ENCODE measurements around the gene BASP1. TPM values are rescaled to one million over a fixed set of nuclear protein-coding genes. Genes with fewer than 3 reads are reported as not detected.

Gene BASP1, protein sequence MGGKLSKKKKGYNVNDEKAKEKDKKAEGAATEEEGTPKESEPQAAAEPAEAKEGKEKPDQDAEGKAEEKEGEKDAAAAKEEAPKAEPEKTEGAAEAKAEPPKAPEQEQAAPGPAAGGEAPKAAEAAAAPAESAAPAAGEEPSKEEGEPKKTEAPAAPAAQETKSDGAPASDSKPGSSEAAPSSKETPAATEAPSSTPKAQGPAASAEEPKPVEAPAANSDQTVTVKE
- total RNA-seq = under 1 TPM; 0.15 to 0.42 TPM

DNA sequence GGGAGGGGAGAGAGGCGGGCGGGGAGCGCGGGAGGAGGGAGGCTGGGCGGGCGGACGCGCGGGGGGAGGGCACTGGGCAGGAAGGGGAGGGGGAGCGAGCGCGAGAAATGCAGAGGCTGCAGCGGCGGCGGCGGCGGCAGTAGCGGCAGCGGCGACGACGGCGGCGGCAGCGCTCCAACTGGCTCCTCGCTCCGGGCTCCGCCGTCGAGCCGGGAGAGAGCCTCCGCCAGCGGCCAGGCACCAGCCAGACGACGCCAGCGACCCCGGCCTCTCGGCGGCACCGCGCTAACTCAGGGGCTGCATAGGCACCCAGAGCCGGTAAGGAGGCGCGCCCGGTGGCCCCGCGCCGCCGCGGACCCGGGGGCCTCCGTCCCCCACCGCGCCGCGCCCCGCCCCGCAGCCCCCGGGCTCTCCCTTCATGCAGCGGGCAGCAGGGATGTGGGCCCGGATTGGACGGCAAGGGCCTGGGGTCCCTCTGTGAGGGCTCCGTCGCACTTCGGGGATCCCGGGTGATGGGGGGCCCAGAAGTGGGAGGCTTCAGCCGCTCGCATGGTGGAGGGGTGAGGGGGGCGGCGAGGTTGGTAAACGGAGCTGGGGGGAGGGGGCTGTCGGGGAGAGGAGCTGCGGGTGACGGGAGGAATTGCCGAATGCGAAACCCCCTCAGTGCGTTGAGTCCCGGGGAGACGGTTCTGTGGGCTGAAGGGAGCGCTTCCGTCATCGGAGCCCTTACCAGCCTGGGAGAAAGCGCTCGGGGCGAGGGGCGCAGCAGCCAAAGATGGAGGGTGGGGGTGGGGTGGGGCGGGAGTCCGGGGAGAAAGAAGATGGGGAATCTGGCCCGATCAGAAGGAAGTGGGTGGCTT lies at the start of gene BASP1:
BASP1 (plus strand) TSS at position 139 of the 860 bp plus-strand sequence. CDS start 57,586 bp downstream, outside the sequence.
- no peak within 1 kb of the TSS for H3K27ac Mint-ChIP-seq
- CTCF ChIA-PET = no interaction called here
- POLR2A ChIA-PET = no interaction called here
- H3K4me1 Mint-ChIP-seq = peaks cover 7% of the 10 kb centered on the region
- H3K4me3 Mint-ChIP-seq = no peak within 1 kb of the TSS
- DNase-seq = peak; percentile 18
- no peaks in the 10 kb centered on the region for H3K9me3 Mint-ChIP-seq
- peaks cover 56% of the 10 kb centered on the region for H3K27me3 Mint-ChIP-seq
- peaks cover 2% of the 10 kb centered on the region for H3K36me3 Mint-ChIP-seq (ENCODE audit: low read depth)

DNA sequence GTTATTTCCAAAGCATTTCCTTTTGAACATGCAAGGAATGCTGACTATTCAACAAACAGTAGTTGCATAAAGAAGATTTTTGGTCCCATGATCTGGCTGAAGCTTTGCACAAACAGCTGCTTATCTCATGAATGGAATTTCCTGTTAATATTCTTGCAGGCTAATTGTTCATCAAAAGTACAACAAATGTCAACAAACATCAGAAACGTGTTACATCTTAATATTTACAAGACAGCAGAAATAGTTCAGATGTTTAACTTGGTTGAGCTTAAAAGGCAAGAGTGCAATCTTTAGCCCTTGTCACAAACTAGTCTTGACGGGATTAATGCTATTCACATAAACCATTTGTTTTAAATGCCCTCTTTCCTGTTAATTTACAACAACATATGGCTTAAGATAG lies 47.9 kb upstream of the BASP1 start:
- no peaks in the 10 kb centered on the region for H3K9me3 Mint-ChIP-seq

DNA sequence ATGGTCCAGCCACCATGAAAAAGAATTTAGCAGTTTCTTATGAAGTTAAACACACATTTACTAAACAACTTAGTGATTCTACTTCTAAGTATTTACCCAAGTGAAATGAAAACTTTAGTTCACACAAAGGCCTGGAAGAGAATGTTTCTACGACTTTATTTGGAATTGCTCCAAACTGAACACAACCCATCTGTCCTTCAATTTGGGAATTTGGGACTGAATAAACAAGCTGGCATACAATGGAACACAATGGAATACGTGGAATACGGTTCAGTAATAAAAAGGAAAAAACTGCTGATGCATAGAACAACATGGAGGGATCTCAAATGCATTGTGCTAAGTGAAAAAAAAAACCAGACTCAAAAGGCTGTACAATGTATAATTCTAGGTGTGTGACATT lies 44.6 kb upstream of the BASP1 start:
- Mint-ChIP-seq H3K27me3 (peaks cover 2% of the 10 kb centered on the region), H3K9me3 (no peaks in the 10 kb centered on the region), H3K36me3 (ENCODE audit: low read depth) (no peaks in the 10 kb centered on the region), H3K4me1 (no peaks in the 10 kb centered on the region), H3K27ac (no peak overlapping the region), H3K4me3 (no peak overlapping the region)
- DNase-seq = no peak
- CTCF ChIA-PET = no interaction called here
- POLR2A ChIA-PET = no interaction called here

More for the DNA sequence above, 47.9 kb upstream of the BASP1 start:
- DNase-seq = no peak
- H3K27ac Mint-ChIP-seq = no peak overlapping the region
- H3K4me1 Mint-ChIP-seq = no peaks in the 10 kb centered on the region
- no peaks in the 10 kb centered on the region for H3K36me3 Mint-ChIP-seq (ENCODE audit: low read depth)
- CTCF ChIA-PET = no interaction called here
- peaks cover 2% of the 10 kb centered on the region for H3K27me3 Mint-ChIP-seq
- H3K4me3 Mint-ChIP-seq = no peak overlapping the region
- POLR2A ChIA-PET = no interaction called here

DNA sequence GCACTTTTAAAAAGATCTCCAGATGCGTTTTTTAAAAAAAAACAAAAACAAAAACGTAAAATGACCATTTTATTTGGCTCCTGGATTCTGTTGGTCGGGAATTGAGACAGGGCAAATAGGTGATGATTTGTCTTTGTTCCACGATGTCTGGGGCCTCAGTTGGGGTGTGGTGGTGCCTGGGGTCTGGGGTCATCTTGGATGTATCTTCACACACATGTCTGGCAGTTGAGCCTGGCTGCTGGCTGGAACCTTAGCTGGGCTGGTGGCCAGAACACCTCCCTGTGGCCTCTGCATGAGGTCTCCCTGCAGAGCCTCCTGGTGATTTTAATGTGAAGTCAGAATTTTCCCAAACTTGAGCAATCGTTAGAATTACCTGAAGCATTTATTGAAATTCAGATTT lies 42.5 kb upstream of the BASP1 start:
- no peak overlapping the region for H3K4me3 Mint-ChIP-seq
- H3K27me3 Mint-ChIP-seq = peaks cover 2% of the 10 kb centered on the region
- DNase-seq = no peak
- no peaks in the 10 kb centered on the region for H3K9me3 Mint-ChIP-seq
- H3K36me3 Mint-ChIP-seq (ENCODE audit: low read depth) = no peaks in the 10 kb centered on the region
- no peak overlapping the region for H3K27ac Mint-ChIP-seq
- H3K4me1 Mint-ChIP-seq = no peaks in the 10 kb centered on the region
- POLR2A ChIA-PET = no interaction called here
- CTCF ChIA-PET = no interaction called here

DNA sequence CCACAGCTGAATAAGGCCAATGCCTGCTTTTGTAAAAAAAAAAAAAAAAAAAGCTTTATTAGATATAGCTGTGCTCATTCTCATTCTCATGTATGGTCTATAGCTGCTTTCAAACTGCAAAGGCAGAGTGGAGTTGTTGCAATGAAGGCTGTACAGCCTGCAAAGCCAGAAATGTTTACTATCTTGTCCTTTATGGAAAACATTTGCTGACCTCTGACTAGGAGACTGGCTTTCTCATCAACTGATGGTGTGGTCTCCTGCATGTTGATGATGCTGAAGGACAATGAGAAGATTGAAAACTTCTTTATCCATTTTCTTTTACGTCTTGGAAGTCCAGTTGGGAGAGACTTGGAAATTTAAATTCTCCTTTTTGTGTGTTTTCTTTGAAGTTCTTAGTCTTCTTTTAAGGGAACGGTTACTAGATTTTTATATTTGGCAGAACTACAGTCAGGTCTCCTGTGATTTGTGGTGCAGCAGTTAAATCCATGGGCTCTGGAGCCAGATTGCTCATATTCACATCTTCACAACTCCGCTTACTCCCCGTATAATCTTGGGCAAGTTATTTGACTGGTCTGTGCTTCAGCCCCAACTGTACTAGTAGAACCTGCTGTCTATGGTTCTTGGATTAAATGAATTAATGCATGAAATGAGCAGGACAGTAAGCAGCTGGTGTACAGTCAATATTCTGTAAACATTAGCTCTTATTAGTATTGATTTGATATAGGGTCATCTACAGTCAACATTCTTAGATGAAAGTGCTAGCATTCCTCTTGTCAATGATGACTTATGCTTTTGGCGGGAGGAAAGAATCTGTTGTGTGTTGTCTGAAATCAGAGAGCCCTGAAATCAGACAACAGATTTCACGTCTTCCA lies 39.7 kb upstream of the BASP1 start:
- peaks cover 2% of the 10 kb centered on the region for H3K27me3 Mint-ChIP-seq
- ChIA-PET CTCF (interaction anchor here (0.6 to 0.7 kb wide), 2 partner anchors 13 kb away, joined by 3 read pairs; no protein-coding TSS in a partner anchor), POLR2A (no interaction called here)
- H3K27ac Mint-ChIP-seq = no peak overlapping the region
- no peak for DNase-seq
- H3K4me1 Mint-ChIP-seq = no peaks in the 10 kb centered on the region
- no peaks in the 10 kb centered on the region for H3K36me3 Mint-ChIP-seq (ENCODE audit: low read depth)
- no peak overlapping the region for H3K4me3 Mint-ChIP-seq
- no peaks in the 10 kb centered on the region for H3K9me3 Mint-ChIP-seq

DNA sequence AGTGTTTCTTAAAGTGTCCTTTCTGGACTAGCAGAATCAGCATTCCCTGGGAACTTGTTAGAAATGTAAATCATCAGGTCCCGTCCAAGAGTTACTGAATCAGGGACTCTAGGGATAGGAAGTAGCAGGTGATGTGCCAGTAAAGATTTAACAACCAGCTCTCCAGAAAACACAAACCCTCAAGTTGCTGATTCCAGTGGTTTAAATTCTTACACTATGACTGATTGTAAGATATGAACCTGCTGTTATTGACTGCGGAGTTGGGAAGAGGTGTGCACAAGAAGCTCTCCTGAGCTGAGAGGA lies 39.1 kb upstream of the BASP1 start:
- Mint-ChIP-seq H3K27me3 (no peaks in the 10 kb centered on the region), H3K4me3 (no peak overlapping the region), H3K4me1 (no peaks in the 10 kb centered on the region), H3K9me3 (no peaks in the 10 kb centered on the region), H3K27ac (no peak overlapping the region), H3K36me3 (ENCODE audit: low read depth) (no peaks in the 10 kb centered on the region)
- CTCF ChIA-PET = interaction anchor here (0.7 kb wide), 1 partner anchor 14 kb away, joined by 3 read pairs; no protein-coding TSS in a partner anchor
- DNase-seq = no peak
- POLR2A ChIA-PET = no interaction called here

DNA sequence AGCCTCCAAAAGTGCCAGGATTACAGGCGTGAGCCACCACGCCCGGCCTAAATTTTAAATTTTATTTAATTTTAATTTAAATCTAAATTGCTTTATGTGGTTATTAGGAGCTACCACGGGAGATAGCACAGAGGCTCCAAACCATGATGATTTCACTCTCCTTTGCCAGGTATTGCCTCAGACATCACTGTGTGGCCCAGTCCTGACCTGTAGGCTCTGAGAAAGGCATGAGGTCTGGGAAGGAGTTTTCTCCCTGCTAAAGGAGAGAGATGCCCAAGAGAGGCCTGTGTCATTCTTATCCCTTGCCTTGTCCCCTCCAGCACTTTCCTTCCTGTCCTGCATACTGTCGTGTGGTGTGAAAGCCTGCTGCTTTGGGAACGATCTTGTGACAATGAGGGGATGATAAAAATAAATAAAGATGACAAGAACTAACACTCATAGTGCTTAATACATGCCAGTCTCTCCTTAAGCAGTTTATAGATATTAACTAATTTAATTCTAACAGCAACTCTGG lies 37.0 kb upstream of the BASP1 start:
- no peak for DNase-seq
- H3K36me3 Mint-ChIP-seq (ENCODE audit: low read depth) = no peaks in the 10 kb centered on the region
- H3K4me1 Mint-ChIP-seq = no peaks in the 10 kb centered on the region
- ChIA-PET CTCF (interaction anchor here (0.6 kb wide), 1 partner anchor 113 kb away, joined by 4 read pairs; no protein-coding TSS in a partner anchor), POLR2A (no interaction called here)
- no peaks in the 10 kb centered on the region for H3K9me3 Mint-ChIP-seq
- no peaks in the 10 kb centered on the region for H3K27me3 Mint-ChIP-seq
- H3K4me3 Mint-ChIP-seq = no peak overlapping the region
- no peak overlapping the region for H3K27ac Mint-ChIP-seq

DNA sequence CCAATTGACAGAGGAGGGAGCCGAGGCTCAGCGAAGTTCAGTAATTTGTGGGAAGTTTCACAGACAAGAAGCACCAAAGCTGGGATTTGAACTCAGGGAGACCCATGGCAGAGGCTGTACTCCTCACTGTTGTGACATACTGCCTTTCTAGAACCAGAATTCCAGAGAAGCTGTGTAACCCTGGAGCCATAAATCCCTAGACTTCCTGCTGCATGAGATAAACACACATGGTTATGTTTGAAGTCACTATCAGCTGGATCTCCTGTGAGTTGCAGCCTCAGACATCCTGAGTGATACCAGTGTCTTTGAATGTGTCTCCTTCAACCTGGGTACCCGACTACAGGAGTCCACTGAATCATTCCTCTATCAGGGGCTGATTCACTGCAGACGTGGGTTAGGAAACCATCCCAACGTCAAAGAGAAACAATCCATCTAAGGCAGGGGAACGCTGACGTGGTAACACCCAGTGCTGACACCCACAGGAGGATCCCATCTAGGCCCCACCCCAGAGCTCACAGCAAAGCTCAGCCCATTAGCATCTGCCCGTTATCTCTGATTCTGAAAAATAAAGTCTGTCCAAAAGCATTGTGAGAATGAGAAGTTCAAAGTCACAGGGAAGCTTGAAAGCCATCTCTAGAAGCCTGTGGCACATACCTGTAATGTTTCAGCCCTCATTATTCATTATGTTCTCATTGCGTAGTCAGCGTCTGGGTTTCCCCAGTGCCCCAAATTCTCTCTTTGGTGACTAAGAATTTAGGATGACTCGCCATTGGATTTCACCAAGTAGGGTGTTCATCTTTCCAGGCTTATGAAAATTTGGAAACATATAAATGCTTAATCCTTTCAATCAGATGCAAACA lies 36.3 kb upstream of the BASP1 start:
- H3K27ac Mint-ChIP-seq = no peak overlapping the region

DNA sequence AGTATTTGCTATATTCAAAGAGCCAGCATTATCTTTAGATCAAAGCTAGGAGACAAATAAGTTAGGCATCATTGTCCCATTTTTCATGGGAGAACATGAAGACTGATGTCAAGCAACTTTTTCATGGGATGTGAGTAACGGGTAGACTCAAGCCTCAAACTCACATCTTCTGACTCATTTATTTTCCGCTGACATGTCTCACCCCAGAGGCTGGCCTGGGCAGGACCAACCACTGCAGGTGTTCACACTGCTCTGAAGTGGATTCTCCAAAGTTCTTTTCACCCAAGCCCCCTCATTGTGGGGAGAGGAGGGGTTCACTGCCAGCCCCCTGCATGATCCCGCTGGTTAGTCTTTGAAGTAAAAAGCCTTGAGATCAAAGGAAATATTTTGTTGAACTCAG lies 34.9 kb upstream of the BASP1 start:
- POLR2A ChIA-PET = no interaction called here
- Mint-ChIP-seq H3K9me3 (no peaks in the 10 kb centered on the region), H3K27me3 (no peaks in the 10 kb centered on the region), H3K27ac (no peak overlapping the region), H3K4me1 (no peaks in the 10 kb centered on the region), H3K4me3 (no peak overlapping the region), H3K36me3 (ENCODE audit: low read depth) (no peaks in the 10 kb centered on the region)
- CTCF ChIA-PET = no interaction called here
- no peak for DNase-seq

More for the DNA sequence above, 36.3 kb upstream of the BASP1 start:
- DNase-seq = no peak
- Mint-ChIP-seq H3K4me3 (no peak overlapping the region), H3K4me1 (no peaks in the 10 kb centered on the region), H3K9me3 (no peaks in the 10 kb centered on the region), H3K27me3 (no peaks in the 10 kb centered on the region), H3K36me3 (ENCODE audit: low read depth) (no peaks in the 10 kb centered on the region)
- ChIA-PET POLR2A (no interaction called here), CTCF (interaction anchor here (0.6 to 1.0 kb wide), 2 partner anchors 9 to 114 kb away, joined by 3 to 4 read pairs; no protein-coding TSS in a partner anchor)

DNA sequence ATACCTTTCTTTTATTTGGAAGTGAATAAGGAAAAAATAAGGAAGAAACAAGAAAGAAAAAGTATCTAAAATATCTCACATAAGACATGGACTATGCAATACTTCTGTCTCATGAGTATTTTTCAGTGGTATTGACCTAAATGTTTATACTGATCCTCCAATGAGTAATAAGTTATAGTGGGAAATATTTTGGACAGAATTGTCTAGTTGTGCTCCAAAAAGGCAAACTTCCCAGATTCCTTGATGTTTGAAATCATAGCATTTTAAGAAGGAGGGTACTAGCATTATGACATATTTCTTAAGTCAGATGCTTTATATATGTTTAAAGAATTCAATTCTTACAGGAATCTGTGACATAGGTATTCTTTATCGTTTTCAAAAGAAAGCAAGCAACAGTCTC lies 34.5 kb upstream of the BASP1 start:
- POLR2A ChIA-PET = no interaction called here

DNA sequence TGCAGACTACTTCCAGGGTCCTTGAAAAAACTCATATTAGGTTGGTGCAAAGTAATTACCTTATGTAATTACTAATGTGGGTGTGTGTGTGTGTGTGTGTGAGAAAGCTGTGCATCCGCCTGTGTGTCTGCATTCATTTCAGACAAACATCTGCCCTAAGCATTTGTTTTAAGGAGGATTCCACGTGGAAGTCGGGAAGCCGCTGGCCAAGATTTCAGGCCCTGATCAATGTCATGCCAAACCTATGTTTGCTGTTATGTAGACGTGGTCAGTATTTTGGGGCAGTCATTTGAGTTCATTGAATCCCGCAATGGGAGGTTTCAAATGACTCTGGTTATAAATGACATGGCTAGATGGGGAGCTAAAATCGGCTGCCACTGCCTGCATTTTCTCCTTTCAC lies 33.6 kb upstream of the BASP1 start:
- no peak overlapping the region for H3K4me3 Mint-ChIP-seq
- no peaks in the 10 kb centered on the region for H3K9me3 Mint-ChIP-seq
- DNase-seq = no peak
- CTCF ChIA-PET = no interaction called here
- no peaks in the 10 kb centered on the region for H3K4me1 Mint-ChIP-seq
- POLR2A ChIA-PET = no interaction called here
- H3K36me3 Mint-ChIP-seq (ENCODE audit: low read depth) = no peaks in the 10 kb centered on the region
- H3K27me3 Mint-ChIP-seq = no peaks in the 10 kb centered on the region
- H3K27ac Mint-ChIP-seq = no peak overlapping the region

More for the DNA sequence above, 34.5 kb upstream of the BASP1 start:
- H3K4me3 Mint-ChIP-seq = no peak overlapping the region
- H3K27me3 Mint-ChIP-seq = no peaks in the 10 kb centered on the region
- CTCF ChIA-PET = no interaction called here
- H3K27ac Mint-ChIP-seq = no peak overlapping the region
- no peaks in the 10 kb centered on the region for H3K9me3 Mint-ChIP-seq
- H3K36me3 Mint-ChIP-seq (ENCODE audit: low read depth) = no peaks in the 10 kb centered on the region
- no peak for DNase-seq
- no peaks in the 10 kb centered on the region for H3K4me1 Mint-ChIP-seq

DNA sequence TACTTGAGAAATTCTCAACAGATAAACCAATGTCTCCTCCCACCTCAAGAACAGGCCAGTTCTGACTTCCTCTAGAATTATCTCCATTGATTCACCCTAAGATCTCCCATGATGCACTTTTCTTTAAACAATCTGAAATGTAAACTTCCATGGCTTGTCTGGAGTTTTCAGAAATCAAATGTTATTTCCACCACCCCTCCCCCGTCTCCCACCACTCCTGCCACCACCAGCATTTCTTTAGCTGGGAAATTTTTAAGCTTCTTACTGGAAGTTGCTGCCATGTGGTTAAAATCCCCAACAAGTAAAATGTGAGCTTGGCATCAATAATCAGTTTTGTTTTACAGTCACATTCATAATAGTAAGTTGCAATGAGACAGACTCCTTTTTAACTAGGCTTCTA lies 32.8 kb upstream of the BASP1 start:
- Mint-ChIP-seq H3K4me1 (no peaks in the 10 kb centered on the region), H3K27me3 (no peaks in the 10 kb centered on the region), H3K9me3 (no peaks in the 10 kb centered on the region), H3K4me3 (no peak overlapping the region), H3K27ac (no peak overlapping the region), H3K36me3 (ENCODE audit: low read depth) (no peaks in the 10 kb centered on the region)
- POLR2A ChIA-PET = no interaction called here
- CTCF ChIA-PET = interaction anchor here (0.7 kb wide), 1 partner anchor 8 kb away, joined by 3 read pairs; no protein-coding TSS in a partner anchor
- DNase-seq = no peak
